GM18858 (cell line): ENCODE results near the gene GHRH.

ENCODE experiments used
- ATAC-seq: cut with Tn5 transposase; IDR thresholded peaks from one replicate; pipeline ENCODE4 v1.9.1; 2021; ENCODE audit not compliant: unreplicated experiment

The GHRH gene

DNA sequence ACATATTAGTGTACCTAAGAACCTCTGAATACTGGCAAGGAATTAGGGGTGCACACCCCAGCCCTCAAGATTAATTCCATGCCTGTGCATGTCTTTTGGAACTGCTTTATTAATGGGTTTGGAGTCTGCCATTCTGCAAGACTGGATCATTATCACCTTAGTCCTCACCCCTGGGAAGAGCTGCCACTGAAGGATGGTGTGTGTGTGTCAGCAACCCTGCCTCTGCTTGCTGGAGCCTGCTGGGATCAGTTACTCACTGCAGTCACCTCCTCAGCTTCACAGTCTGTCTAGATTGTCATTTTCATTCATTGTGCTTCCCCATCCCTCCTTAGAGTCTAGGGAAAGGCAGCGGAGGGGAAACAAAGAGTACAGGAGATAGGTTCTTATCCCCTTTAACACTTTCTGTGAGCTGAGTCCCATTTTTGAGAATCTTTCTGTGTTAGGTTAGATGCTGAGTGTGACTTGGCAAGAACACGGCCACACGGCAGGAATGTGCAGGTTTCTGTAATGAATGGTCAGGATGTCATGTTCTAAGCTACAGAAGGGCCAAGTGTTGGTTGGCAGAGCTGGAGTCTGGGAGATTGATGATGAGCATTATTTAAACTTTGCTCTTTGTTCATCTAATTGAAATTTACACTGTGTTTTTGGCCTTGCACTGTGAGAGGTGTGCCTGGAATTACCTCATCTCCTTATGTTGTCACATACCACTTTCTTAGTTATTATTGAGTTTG, 21.1 kb downstream of the GHRH start:
- ATAC-seq = no peak

DNA sequence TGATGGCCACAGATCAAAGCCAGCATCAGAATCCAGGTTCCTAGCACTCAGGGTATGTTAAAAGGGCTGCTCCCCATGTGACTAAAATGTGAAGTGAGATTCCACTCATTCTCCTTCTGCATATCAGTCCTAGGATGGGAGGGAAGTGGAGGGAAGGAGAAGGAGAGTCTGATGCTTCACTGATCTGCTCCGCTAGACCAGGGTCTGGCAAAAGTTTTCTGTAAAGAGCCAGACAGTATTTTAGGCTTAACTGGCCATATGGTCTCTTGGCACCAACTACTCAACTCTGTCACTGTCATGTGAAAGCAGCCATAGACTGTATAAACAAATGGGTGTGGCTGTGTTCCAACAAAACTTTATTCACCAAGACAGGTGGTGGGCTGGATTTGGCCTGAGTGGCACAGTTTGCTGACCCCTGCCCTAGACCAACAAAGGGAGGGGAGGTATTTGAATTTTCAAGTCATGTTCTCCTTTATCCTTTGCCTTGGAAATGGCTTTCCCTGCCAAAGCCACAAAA, 22.6 kb downstream of the GHRH start:
- no peak for ATAC-seq

- no peak for ATAC-seq
Measured at GRCh38 chr20:37238426-37238825, 23.2 kb downstream of the GHRH start.

DNA sequence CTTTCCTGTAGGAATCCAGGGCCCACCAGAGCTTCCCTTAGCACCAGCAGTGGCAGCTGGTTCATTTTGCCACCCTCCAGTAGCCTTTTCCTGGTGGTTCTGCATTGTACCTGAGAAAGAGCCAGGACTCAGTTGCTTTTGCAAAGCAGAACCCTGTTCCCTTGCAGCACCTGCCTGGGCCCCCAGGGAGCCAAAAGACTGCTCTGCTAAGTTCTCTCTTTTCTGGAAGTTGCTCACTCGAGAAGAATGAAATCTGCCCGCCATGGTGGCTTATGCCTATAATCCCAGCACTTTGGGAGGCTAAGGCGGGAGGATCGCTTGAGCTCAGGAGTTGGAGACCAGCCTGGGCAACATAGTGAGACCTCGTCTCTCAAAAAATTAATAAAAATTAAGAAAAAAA, 24.0 kb downstream of the GHRH start:
- ATAC-seq = no peak

- ATAC-seq = no peak
Measured at GRCh38 chr20:37236462-37236861, 25.2 kb downstream of the GHRH start.

GRCh38 chr20:37235065-37235464, 26.5 kb downstream of the GHRH start:
- ATAC-seq = no peak

DNA sequence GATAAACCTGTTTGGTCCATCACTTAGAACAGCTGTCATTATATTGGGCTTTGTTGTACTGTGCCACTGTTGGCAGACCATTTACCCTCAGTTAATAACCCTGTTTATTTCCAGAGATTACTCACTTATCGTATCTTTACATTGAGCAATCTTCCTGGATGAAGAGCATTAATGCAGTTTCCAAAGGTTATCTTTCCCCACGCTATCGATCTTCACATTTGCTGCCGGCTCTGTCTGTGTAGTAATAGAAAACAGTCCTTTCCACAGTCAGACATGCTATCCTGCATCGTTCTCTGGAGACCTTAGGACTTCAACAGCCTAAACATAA, 27.4 kb downstream of the GHRH start:
- no peak for ATAC-seq

- no peak for ATAC-seq
Measured at GRCh38 chr20:37233548-37234253, 27.9 kb downstream of the GHRH start.

GRCh38 chr20:37231947-37232630, 29.5 kb downstream of the GHRH start:
- no peak for ATAC-seq

- no peak for ATAC-seq
Measured at GRCh38 chr20:37230200-37230599, 31.4 kb downstream of the GHRH start.

DNA sequence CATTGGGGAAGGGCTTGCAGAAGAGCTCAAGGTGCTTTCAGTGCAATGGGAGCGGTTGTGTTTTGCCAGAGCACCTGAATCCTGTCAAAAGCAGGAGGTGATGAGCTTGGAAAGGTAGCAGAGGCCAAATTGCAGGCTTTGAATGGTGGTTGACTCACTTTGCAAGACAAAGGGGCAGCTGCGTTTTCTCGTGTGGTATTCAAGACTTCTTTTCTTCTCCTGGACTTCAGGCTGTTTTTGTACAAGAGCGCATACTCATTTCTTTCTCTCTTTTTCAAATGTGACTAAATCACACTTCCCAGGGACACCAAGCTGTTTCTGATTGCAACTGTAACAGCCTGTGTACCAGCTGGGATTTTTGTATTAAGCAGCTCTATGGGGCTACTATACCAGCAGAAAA, 32.3 kb downstream of the GHRH start:
- no peak for ATAC-seq

DNA sequence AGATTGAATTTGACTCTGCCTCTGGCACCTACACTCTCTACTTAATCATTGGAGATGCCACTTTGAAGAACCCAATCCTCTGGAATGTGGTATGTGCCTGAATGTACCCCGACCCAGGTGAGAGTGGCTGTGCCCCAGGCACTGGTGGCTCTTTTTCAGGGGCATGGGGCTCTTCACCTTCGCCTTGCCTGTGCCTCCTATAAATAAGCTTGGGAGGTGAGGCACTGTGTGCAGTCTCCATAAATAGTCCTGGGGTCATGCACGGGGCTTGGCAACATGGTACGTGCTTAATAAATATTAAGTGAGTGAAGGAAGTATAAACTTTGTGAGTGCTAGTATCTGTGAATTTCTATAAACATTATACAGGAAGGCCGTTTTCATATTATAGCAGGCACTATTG, 33.0 kb downstream of the GHRH start:
- no peak for ATAC-seq

DNA sequence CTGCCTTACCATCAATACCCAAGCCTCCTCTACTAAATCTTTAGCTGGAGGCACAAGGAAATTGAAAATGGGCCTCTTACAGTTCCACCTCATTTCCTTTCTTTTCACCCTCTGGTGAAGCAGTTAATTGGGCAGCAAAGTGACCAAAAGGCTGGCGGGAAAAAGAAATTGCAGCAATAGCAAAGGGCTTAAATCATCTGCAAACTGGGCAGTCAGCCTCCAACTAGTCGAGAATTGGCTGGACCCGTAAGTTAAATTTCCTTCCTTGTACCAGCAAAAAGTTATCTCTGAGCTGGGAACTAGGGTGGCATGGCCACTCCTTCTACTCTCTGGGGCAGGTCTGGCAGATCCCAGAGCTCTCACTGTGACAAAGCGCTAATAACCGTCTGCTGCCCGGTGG, 33.5 kb downstream of the GHRH start:
- no peak for ATAC-seq

GRCh38 chr20:37226889-37227288, 34.7 kb downstream of the GHRH start:
- ATAC-seq = no peak

DNA sequence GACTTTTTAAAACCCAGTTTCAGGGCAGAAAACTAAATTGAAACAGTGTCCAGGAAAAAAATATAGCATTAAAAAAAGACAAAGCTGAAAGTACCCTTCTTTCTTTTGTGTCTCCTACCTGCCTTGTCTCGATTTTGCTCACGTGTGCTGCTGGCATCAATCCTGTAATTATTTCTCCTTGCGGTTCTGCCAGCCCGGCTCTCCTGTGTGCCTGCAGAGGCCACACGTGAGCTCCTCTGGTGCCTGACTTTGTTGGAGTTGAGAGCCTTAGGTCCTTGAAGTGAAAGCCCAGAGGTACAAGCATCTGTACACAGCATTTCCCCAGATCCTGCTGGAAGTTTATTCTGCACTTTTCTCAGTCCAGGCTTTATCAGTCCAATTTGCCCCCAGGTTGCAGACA, 36.5 kb downstream of the GHRH start:
- ATAC-seq = no peak

- ATAC-seq = no peak
Measured at GRCh38 chr20:37223053-37223452, 38.6 kb downstream of the GHRH start.

- no peak for ATAC-seq
Measured at GRCh38 chr20:37222086-37222485, 39.5 kb downstream of the GHRH start.

DNA sequence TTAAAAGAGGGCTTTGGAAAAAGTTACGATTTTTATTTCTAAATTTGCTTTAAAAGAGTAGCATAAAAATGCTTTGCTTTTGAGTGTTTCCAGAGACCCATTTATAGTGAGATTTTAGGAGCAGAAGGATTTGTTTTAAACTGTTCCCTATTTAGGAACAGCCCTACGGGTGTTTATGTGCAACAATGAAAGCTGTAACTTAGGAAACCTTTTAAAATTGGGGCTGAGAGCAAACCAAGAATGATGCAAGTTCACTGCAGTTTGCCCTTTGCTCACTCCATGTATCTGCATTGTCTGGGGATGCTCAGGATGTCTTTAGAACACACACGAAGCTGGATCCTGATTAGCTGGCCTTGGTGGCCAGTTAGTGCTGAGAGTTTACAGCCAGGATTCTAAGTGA, 40.9 kb downstream of the GHRH start:
- ATAC-seq = no peak

- no peak for ATAC-seq
Measured at GRCh38 chr20:37219751-37220668, 41.6 kb downstream of the GHRH start.

DNA sequence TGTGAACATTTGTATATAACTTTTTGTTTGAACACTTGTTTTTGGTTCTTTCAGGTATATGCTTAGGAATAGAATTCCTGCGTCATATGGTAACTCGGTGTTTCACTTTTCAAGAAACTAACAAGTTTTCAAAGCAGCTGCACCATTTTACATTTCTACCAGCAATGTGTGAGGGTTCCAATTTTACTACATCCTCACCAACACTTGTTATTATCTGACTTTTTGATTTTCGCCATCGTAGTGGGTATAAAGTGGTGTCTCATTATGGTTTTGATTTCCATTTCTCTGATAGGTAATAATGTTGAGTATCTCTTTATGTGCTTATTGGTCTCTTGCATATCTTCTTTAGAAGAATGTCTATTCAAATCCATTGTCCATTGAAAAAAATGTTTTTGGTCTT, 42.6 kb downstream of the GHRH start:
- no peak for ATAC-seq

DNA sequence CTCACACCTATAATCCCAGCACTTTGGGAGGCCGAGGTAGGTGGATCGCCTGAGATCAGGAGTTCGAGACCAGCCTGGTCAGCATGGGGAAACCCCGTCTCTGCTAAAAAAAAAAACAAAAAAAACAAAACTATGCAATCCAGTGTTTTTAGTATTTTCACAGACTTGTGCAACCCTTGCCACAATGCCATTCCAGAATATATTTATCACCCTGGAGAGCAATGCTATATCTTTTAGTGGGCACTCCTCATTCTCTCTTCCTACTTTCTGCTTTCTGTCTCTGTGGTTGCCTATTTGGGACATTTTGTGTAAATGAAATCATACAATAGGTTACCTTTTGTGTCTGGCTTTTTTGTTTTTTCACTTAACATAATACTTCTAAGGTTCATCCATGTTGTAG, 43.2 kb downstream of the GHRH start:
- no peak for ATAC-seq
